Endothelial cell of umbilical vein (primary cell): ENCODE measurements around the gene TMEM178A.

Source experiments
- CTCF ChIP-seq, 2 donors: IDR thresholded peaks; 1 replicate in 1 of 2; 2 replicates in 1 of 2; pipeline ENCODE4 v1.5.1; 2011; ENCODE audit warnings: low read length in 2 of 2, mild to moderate bottlenecking in 2 of 2, moderate library complexity in 2 of 2, control low read depth in 1 of 2, inconsistent platforms in 1 of 2, low read depth in 1 of 2; ENCODE audit not compliant: insufficient read depth in 1 of 2; ENCODE audit errors: extremely low read depth in 1 of 2
- MYC ChIP-seq: IDR thresholded peaks from one replicate; pipeline ENCODE4 v1.6.1; 2011; ENCODE audit warnings: mild to moderate bottlenecking, low read depth, low read length
- POLR2A ChIP-seq: IDR thresholded peaks from 2 replicates; pipeline ENCODE4 v1.6.1; 2012; ENCODE audit warnings: low read depth, mild to moderate bottlenecking, control low read depth, low read length
- POLR2AphosphoS5 ChIP-seq: IDR thresholded peaks from 2 replicates; pipeline ENCODE4 v1.6.1; 2012; ENCODE audit warnings: low read depth, mild to moderate bottlenecking, control low read depth, low read length, moderate library complexity; ENCODE audit not compliant: insufficient read depth
- TF ChIP-seq, protein P1 (sequence below): IDR thresholded peaks from 2 replicates; pipeline ENCODE4 v1.6.1; 2011; ENCODE audit not compliant: insufficient read depth, insufficient read length

DNA sequence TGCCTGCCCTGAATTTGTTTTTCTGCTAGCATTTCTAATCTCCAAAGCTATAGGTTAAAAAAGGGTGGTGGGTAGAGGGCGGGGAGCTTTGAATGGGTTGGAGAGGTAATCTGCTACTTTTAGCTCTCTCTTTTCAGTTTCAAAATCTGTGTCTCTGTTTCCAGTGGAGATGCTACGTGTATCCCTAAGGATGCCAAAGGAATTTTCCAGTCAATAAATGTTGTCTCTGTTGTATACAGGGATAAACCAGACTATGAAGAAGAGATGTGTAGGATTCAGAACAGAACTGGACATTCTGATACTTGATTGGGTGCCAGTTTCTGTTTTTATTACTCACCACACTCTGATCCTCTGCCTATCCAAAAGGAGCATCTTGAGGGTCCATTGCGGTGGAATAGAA, 50.1 kb downstream of the TMEM178A start:
- TF ChIP-seq, protein P1, sequence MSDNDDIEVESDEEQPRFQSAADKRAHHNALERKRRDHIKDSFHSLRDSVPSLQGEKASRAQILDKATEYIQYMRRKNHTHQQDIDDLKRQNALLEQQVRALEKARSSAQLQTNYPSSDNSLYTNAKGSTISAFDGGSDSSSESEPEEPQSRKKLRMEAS = no peak
- TF ChIP-seq CTCF (IDR thresholded peaks at IDR 0.05; ENCODE audit: extremely low read depth in 1 of 2, insufficient read depth in 1 of 2, low read depth in 1 of 2, low read length in 2 of 2) (no peak), POLR2A (no peak), POLR2AphosphoS5 (no peak), MYC (no peak)
